ENCODE measurements around the gene PFN2. TPM values are rescaled to one million over a fixed set of nuclear protein-coding genes. Genes with fewer than 3 reads are reported as not detected.
"Not testable (repeated sequence)": the region's sequence is repeated elsewhere in the genome, so short reads cannot be mapped to it uniquely, and the experiment has no call there.

The PFN2 gene
- total RNA-seq, 1 donor from 2014 or later, result 179 TPM

GRCh38 chr3:149989307-149989706 lies 18.6 kb upstream of the PFN2 start:
- Histone ChIP-seq H4K20me1 (ENCODE audit: insufficient read depth, low read length) (no peaks in the 10 kb centered on the region), H3K27me3 (ENCODE audit: insufficient read depth, low read length) (no peaks in the 10 kb centered on the region), H3K4me3 (ENCODE audit: insufficient read depth, low read depth, low read length) (no peak overlapping the region), H3K9me3 (ENCODE audit: insufficient read depth, low read depth, low read length) (no peaks in the 10 kb centered on the region), H3K27ac (ENCODE audit: low read depth, low read length) (no peak overlapping the region), H2AFZ (ENCODE audit: low read depth, low read length) (no peak overlapping the region), H3K79me2 (ENCODE audit: insufficient read depth, low read length) (no peaks in the 10 kb centered on the region), H3K9ac (ENCODE audit: low read length) (no peak overlapping the region), H3K4me1 (ENCODE audit: insufficient read depth, low read length) (no peaks in the 10 kb centered on the region), H3K36me3 (ENCODE audit: insufficient read depth, low read length) (no peaks in the 10 kb centered on the region), H3K4me2 (ENCODE audit: low read length) (no peak overlapping the region)
- FAIRE-seq, result no peak
- Mint-ChIP-seq H3K27ac (ENCODE audit: unreplicated experiment) (no peak overlapping the region), H3K27me3 (ENCODE audit: low read depth, unreplicated experiment) (no peaks in the 10 kb centered on the region), H3K4me1 (ENCODE audit: low read depth, unreplicated experiment) (no peaks in the 10 kb centered on the region), H3K36me3 (ENCODE audit: low read depth, unreplicated experiment) (peaks cover 4% of the 10 kb centered on the region), H3K9me3 (ENCODE audit: unreplicated experiment) (peaks cover 11% of the 10 kb centered on the region), H3K4me3 (ENCODE audit: unreplicated experiment) (no peak overlapping the region)
- TF ChIP-seq CTCF (IDR thresholded peaks at IDR 0.05; ENCODE audit: insufficient read depth, low read depth, low read length) (no peak), EZH2 (IDR thresholded peaks at IDR 0.05; ENCODE audit: insufficient read depth, low read length) (no peak)
- DNase-seq (ENCODE audit: low read depth), result no peak

DNA sequence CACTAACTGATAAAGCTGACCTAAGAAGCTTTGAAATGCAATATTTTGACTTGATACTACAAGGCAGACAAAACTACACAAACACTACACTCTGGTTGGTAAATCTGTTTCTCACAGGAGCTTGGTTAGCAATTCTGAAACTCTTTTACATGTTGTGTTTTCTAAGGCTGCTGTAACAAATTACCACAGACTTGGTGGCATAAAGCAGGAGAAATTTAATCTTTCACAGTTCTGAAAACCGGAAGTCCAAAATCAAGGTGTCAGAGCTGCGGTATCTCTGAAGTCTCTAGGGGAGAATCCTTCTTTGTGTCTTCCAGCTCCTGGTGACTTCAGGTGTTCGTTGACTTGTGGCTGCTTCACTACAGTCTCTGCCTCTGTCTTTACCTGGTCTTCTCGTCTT lies 12.9 kb upstream of the PFN2 start:
- Mint-ChIP-seq H3K27me3 (ENCODE audit: low read depth, unreplicated experiment) (no peaks in the 10 kb centered on the region), H3K27ac (ENCODE audit: unreplicated experiment) (no peak overlapping the region), H3K9me3 (ENCODE audit: unreplicated experiment) (peaks cover 5% of the 10 kb centered on the region), H3K4me3 (ENCODE audit: unreplicated experiment) (no peak overlapping the region), H3K36me3 (ENCODE audit: low read depth, unreplicated experiment) (peaks cover 1% of the 10 kb centered on the region), H3K4me1 (ENCODE audit: low read depth, unreplicated experiment) (no peaks in the 10 kb centered on the region)
- H4K20me1 ChIP-seq (ENCODE audit: insufficient read depth, low read length), result no peaks in the 10 kb centered on the region
- H2AFZ ChIP-seq (ENCODE audit: low read depth, low read length), result no peak overlapping the region
- no peak overlapping the region for H3K4me3 ChIP-seq (ENCODE audit: insufficient read depth, low read depth, low read length)
- TF ChIP-seq CTCF (IDR thresholded peaks at IDR 0.05; ENCODE audit: insufficient read depth, low read depth, low read length), result no peak
- no peak for TF ChIP-seq EZH2 (IDR thresholded peaks at IDR 0.05; ENCODE audit: insufficient read depth, low read length)
- H3K9ac ChIP-seq (ENCODE audit: low read length), result no peak overlapping the region
- no peak for DNase-seq (ENCODE audit: low read depth)
- no peaks in the 10 kb centered on the region for H3K4me1 ChIP-seq (ENCODE audit: insufficient read depth, low read length)
- no peaks in the 10 kb centered on the region for H3K27me3 ChIP-seq (ENCODE audit: insufficient read depth, low read length)
- no peaks in the 10 kb centered on the region for H3K9me3 ChIP-seq (ENCODE audit: insufficient read depth, low read depth, low read length)
- FAIRE-seq, result no peak
- no peak overlapping the region for H3K27ac ChIP-seq (ENCODE audit: low read depth, low read length)
- no peaks in the 10 kb centered on the region for H3K79me2 ChIP-seq (ENCODE audit: insufficient read depth, low read length)
- H3K4me2 ChIP-seq (ENCODE audit: low read length), result no peak overlapping the region
- no peaks in the 10 kb centered on the region for H3K36me3 ChIP-seq (ENCODE audit: insufficient read depth, low read length)

DNA sequence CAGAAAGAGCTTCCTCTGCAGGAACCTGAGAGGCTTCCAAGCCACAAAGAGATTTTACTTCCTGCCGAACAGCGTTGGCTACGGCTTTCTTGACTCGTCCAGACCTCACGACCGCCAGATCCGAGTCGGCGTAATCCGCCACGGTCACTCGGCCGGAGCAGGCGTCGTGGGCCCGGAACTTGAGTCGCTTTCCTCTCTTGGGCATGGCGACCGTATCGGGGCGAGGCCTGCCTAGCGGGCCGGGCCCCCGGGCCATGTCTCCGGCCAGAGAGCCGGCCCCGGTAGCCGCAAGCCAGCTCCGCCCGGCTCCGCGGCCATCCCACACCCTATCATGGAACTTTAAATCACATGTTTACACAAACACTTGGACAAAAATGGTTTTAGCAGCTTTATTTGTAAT lies 12.4 kb upstream of the PFN2 start:
- not testable (repeated sequence) for DNase-seq (ENCODE audit: low read depth); H3K9me3 ChIP-seq (ENCODE audit: insufficient read depth, low read depth, low read length); H3K4me3 ChIP-seq (ENCODE audit: insufficient read depth, low read depth, low read length); H3K4me2 ChIP-seq (ENCODE audit: low read length); H3K4me3 Mint-ChIP-seq (ENCODE audit: unreplicated experiment); H3K9ac ChIP-seq (ENCODE audit: low read length); H3K4me1 ChIP-seq (ENCODE audit: insufficient read depth, low read length); H3K27me3 ChIP-seq (ENCODE audit: insufficient read depth, low read length); H3K27ac Mint-ChIP-seq (ENCODE audit: unreplicated experiment); H3K9me3 Mint-ChIP-seq (ENCODE audit: unreplicated experiment); H3K36me3 ChIP-seq (ENCODE audit: insufficient read depth, low read length); H3K4me1 Mint-ChIP-seq (ENCODE audit: low read depth, unreplicated experiment); FAIRE-seq; H2AFZ ChIP-seq (ENCODE audit: low read depth, low read length); H3K27me3 Mint-ChIP-seq (ENCODE audit: low read depth, unreplicated experiment); H3K36me3 Mint-ChIP-seq (ENCODE audit: low read depth, unreplicated experiment); H3K79me2 ChIP-seq (ENCODE audit: insufficient read depth, low read length); H3K27ac ChIP-seq (ENCODE audit: low read depth, low read length); H4K20me1 ChIP-seq (ENCODE audit: insufficient read depth, low read length)

- H4K20me1 ChIP-seq (ENCODE audit: insufficient read depth, low read length); H3K4me1 Mint-ChIP-seq (ENCODE audit: low read depth, unreplicated experiment); H3K79me2 ChIP-seq (ENCODE audit: insufficient read depth, low read length); H3K36me3 ChIP-seq (ENCODE audit: insufficient read depth, low read length); H3K9ac ChIP-seq (ENCODE audit: low read length); H3K27me3 ChIP-seq (ENCODE audit: insufficient read depth, low read length); H2AFZ ChIP-seq (ENCODE audit: low read depth, low read length); H3K27me3 Mint-ChIP-seq (ENCODE audit: low read depth, unreplicated experiment); H3K27ac Mint-ChIP-seq (ENCODE audit: unreplicated experiment); H3K4me3 ChIP-seq (ENCODE audit: insufficient read depth, low read depth, low read length); H3K9me3 ChIP-seq (ENCODE audit: insufficient read depth, low read depth, low read length); DNase-seq (ENCODE audit: low read depth); FAIRE-seq; H3K27ac ChIP-seq (ENCODE audit: low read depth, low read length); H3K4me3 Mint-ChIP-seq (ENCODE audit: unreplicated experiment); H3K36me3 Mint-ChIP-seq (ENCODE audit: low read depth, unreplicated experiment); H3K9me3 Mint-ChIP-seq (ENCODE audit: unreplicated experiment); H3K4me2 ChIP-seq (ENCODE audit: low read length): not testable (repeated sequence)
- H3K4me1 ChIP-seq (ENCODE audit: insufficient read depth, low read length), result peaks cover 10% of the 10 kb centered on the region
Observed at GRCh38 chr3:149981979-149982378, 11.3 kb upstream of the PFN2 start.

Measured in astrocyte (in vitro differentiated cells and primary cell).